Large intestine (tissue), 3 donors: ENCODE results near the gene SBNO2. TPM values are rescaled to one million over a fixed set of nuclear protein-coding genes. Genes with fewer than 3 reads are reported as not detected.
A peak's percentile ranks its signal among the peaks of the same experiment; 100 is the strongest.

Source experiments
- DNase-seq, 2 donors: peaks; one replicate each; pipeline versions ENCODE4 v3.0.0 to v3.0.0-alpha.2; 2013
- H3K27ac ChIP-seq: one replicate; pipeline ENCODE4 v1.5.1; 2013; ENCODE audit warnings: low read length
- H3K27me3 ChIP-seq: 2 replicates; pipeline ENCODE4 v1.6.1; 2013; ENCODE audit warnings: low read length; ENCODE audit not compliant: control insufficient read depth, insufficient read depth
- H3K36me3 ChIP-seq: 2 replicates; pipeline ENCODE4 v1.6.1; 2013; ENCODE audit warnings: low read length; ENCODE audit not compliant: control insufficient read depth, insufficient read depth
- H3K4me1 ChIP-seq: one replicate; pipeline ENCODE4 v1.6.1; 2013; ENCODE audit warnings: low read length; ENCODE audit not compliant: control insufficient read depth, insufficient read depth
- H3K4me3 ChIP-seq: one replicate; pipeline ENCODE4 v1.5.1; 2013; ENCODE audit warnings: low read length
- H3K9me3 ChIP-seq: one replicate; pipeline ENCODE4 v1.6.1; 2013; ENCODE audit warnings: mild to moderate bottlenecking, low read depth, low read length, moderate library complexity; ENCODE audit not compliant: control insufficient read depth
- WGBS: methylation state at CpG from one replicate; pipeline ENCODE4 v1.1.5; 2013; ENCODE audit warnings: low lambda C conversion rate; ENCODE audit not compliant: insufficient coverage; 5-methylcytosine and 5-hydroxymethylcytosine counted together
- polyA plus RNA-seq: library from polyadenylated mRNA; unstranded; fragments of 120-200 nt; gene quantifications from one replicate; pipeline ENCODE4 v1.2.1, GENCODE V29; 2013

SBNO2 gene
- polyA plus RNA-seq, 1 donor: 25.1 TPM

GRCh38 chr19:1101337-1101698 is 72.8 kb downstream of the SBNO2 start:
- H3K36me3 ChIP-seq: peaks cover 8% of the 10 kb centered on the region
- no peak for DNase-seq
- H3K4me1 ChIP-seq: peaks cover 59% of the 10 kb centered on the region
- peak overlapping the region; percentile 81 for H3K27ac ChIP-seq
- H3K9me3 ChIP-seq: no peaks in the 10 kb centered on the region
- no CpG with 5 or more reads among the region's 9 CpGs for WGBS
- no peaks in the 10 kb centered on the region for H3K27me3 ChIP-seq
- H3K4me3 ChIP-seq: no peak overlapping the region

- Histone ChIP-seq H3K27ac (peak overlapping the region; percentile 74), H3K9me3 (no peaks in the 10 kb centered on the region), H3K4me3 (no peak overlapping the region), H3K36me3 (peaks cover 5% of the 10 kb centered on the region), H3K27me3 (no peaks in the 10 kb centered on the region), H3K4me1 (peaks cover 59% of the 10 kb centered on the region)
- no CpG with 5 or more reads among the region's 15 CpGs for WGBS
- DNase-seq: peak; percentile 85 to 92
These were observed 75.7 kb downstream of the SBNO2 start for GRCh38 chr19:1098177-1099051.

GRCh38 chr19:1097810-1098176 is 76.3 kb downstream of the SBNO2 start:
- WGBS: no CpG with 5 or more reads among the region's 7 CpGs
- no peak for DNase-seq
- Histone ChIP-seq H3K27me3 (no peaks in the 10 kb centered on the region), H3K4me1 (peaks cover 56% of the 10 kb centered on the region), H3K9me3 (no peaks in the 10 kb centered on the region), H3K4me3 (no peak overlapping the region), H3K27ac (peak overlapping the region; percentile 74), H3K36me3 (peaks cover 11% of the 10 kb centered on the region)

- no CpG with 5 or more reads among the region's 81 CpGs for WGBS
- peaks cover 27% of the 10 kb centered on the region for H3K36me3 ChIP-seq
- peak; percentile 97 to 98 for DNase-seq
- peaks cover 4% of the 10 kb centered on the region for H3K9me3 ChIP-seq
- peaks cover 41% of the 10 kb centered on the region for H3K4me1 ChIP-seq
- H3K27me3 ChIP-seq: no peaks in the 10 kb centered on the region
- peak within 1 kb of the TSS; percentile 18 for H3K27ac ChIP-seq
- H3K4me3 ChIP-seq: peak within 1 kb of the TSS; percentile 92
These were observed 78.9 kb downstream of the SBNO2 start, which contains the start of gene POLR2E for GRCh38 chr19:1094978-1095701. POLR2E (minus strand) TSS chr19:1095375; CDS start chr19:1095315, 60 bp downstream.

- Histone ChIP-seq H3K27me3 (no peaks in the 10 kb centered on the region), H3K9me3 (peaks cover 4% of the 10 kb centered on the region), H3K36me3 (peaks cover 31% of the 10 kb centered on the region), H3K4me3 (peak overlapping the region; percentile 92), H3K27ac (peak overlapping the region; percentile 18), H3K4me1 (peaks cover 40% of the 10 kb centered on the region)
- no peak for DNase-seq
- WGBS: no CpG with 5 or more reads among the region's 19 CpGs
These were observed 79.5 kb downstream of the SBNO2 start for GRCh38 chr19:1094655-1094977.

GRCh38 chr19:1093811-1094553 is 80.1 kb downstream of the SBNO2 start:
- peaks cover 37% of the 10 kb centered on the region for H3K36me3 ChIP-seq
- peak overlapping the region; percentile 92 for H3K4me3 ChIP-seq
- DNase-seq: no peak
- peaks cover 4% of the 10 kb centered on the region for H3K9me3 ChIP-seq
- no peak overlapping the region for H3K27ac ChIP-seq
- no CpG with 5 or more reads among the region's 32 CpGs for WGBS
- H3K27me3 ChIP-seq: no peaks in the 10 kb centered on the region
- peaks cover 34% of the 10 kb centered on the region for H3K4me1 ChIP-seq

- peaks cover 27% of the 10 kb centered on the region for H3K4me1 ChIP-seq
- WGBS: no CpG with 5 or more reads among the region's 15 CpGs
- H3K4me3 ChIP-seq: no peak overlapping the region
- DNase-seq: no peak
- H3K9me3 ChIP-seq: peaks cover 8% of the 10 kb centered on the region
- H3K36me3 ChIP-seq: peaks cover 42% of the 10 kb centered on the region
- no peaks in the 10 kb centered on the region for H3K27me3 ChIP-seq
- H3K27ac ChIP-seq: no peak overlapping the region
These were observed 80.7 kb downstream of the SBNO2 start for GRCh38 chr19:1093330-1093729.

- no CpG with 5 or more reads among the region's 27 CpGs for WGBS
- peaks cover 17% of the 10 kb centered on the region for H3K4me1 ChIP-seq
- no peak for DNase-seq
- peaks cover 52% of the 10 kb centered on the region for H3K36me3 ChIP-seq
- H3K27ac ChIP-seq: no peak overlapping the region
- no peak overlapping the region for H3K4me3 ChIP-seq
- H3K27me3 ChIP-seq: no peaks in the 10 kb centered on the region
- peaks cover 8% of the 10 kb centered on the region for H3K9me3 ChIP-seq
These were observed 82.4 kb downstream of the SBNO2 start for GRCh38 chr19:1091544-1092175.

- no peak for DNase-seq
- Histone ChIP-seq H3K36me3 (peaks cover 58% of the 10 kb centered on the region), H3K4me1 (peaks cover 17% of the 10 kb centered on the region), H3K9me3 (peaks cover 9% of the 10 kb centered on the region), H3K4me3 (no peak overlapping the region), H3K27me3 (no peaks in the 10 kb centered on the region), H3K27ac (no peak overlapping the region)
- no CpG with 5 or more reads among the region's 38 CpGs for WGBS
These were observed 83.1 kb downstream of the SBNO2 start for GRCh38 chr19:1090731-1091543.
